Erythroblast (primary cell): Measurements from ENCODE around the gene LTBP4.

Experiments used
- DNase-seq, 2 experiments: peaks; one replicate each; lab custom pipeline; 2025; lab: John Stamatoyannopoulos, UW
- GATA1 ChIP-seq: IDR thresholded peaks from 2 replicates; pipeline ENCODE4 v1.6.1; 2011; ENCODE audit warnings: low read depth, mild to moderate bottlenecking, control low read depth, low read length, moderate library complexity
- POLR2A ChIP-seq: IDR thresholded peaks from 2 replicates; pipeline ENCODE4 v1.6.1; 2011; ENCODE audit warnings: mild to moderate bottlenecking, low read length

Gene LTBP4

GRCh38 chr19:40607311-40608239 lies 6.4 kb downstream of the LTBP4 start:
- peak; percentile 48 to 56 for DNase-seq
- TF ChIP-seq POLR2A (no peak), GATA1 (no peak)

- DNase-seq = no peak
Measured at GRCh38 chr19:40608240-40608621, 7.1 kb downstream of the LTBP4 start.

GRCh38 chr19:40608957-40609356 lies 7.8 kb downstream of the LTBP4 start:
- no peak for DNase-seq
- no peak for TF ChIP-seq GATA1
- no peak for TF ChIP-seq POLR2A

More at GRCh38 chr19:40608240-40608621, 7.1 kb downstream of the LTBP4 start:
- no peak for TF ChIP-seq POLR2A
- no peak for TF ChIP-seq GATA1

- peak; percentile 94 to 96 for DNase-seq
- TF ChIP-seq POLR2A = no peak
- no peak for TF ChIP-seq GATA1
Measured at GRCh38 chr19:40609561-40610395, 8.6 kb downstream of the LTBP4 start.

- no peak for TF ChIP-seq GATA1
- TF ChIP-seq POLR2A = no peak
- DNase-seq = peak; percentile 35 to 46
Measured at GRCh38 chr19:40610396-40611064, 9.4 kb downstream of the LTBP4 start.

GRCh38 chr19:40611096-40611495 lies 9.9 kb downstream of the LTBP4 start:
- TF ChIP-seq POLR2A = no peak
- TF ChIP-seq GATA1 = no peak
- DNase-seq = no peak

GRCh38 chr19:40611900-40612698 lies 10.9 kb downstream of the LTBP4 start:
- TF ChIP-seq POLR2A (no peak), GATA1 (no peak)
- no peak for DNase-seq

- TF ChIP-seq POLR2A (no peak), GATA1 (no peak)
- DNase-seq = peak; percentile 72 to 79
Measured at GRCh38 chr19:40612831-40613689, 11.9 kb downstream of the LTBP4 start.

- TF ChIP-seq POLR2A (peak; percentile 67), GATA1 (no peak)
- peak; percentile 82 to 89 for DNase-seq
Measured at GRCh38 chr19:40613690-40614621, 12.8 kb downstream of the LTBP4 start.

- DNase-seq = peak; percentile 91 to 93
- TF ChIP-seq GATA1 (no peak), POLR2A (no peak)
Measured at GRCh38 chr19:40614622-40615411, 13.6 kb downstream of the LTBP4 start.
